AG09309 (cell line): Measurements from ENCODE around the gene RFXAP.

Source experiments
- DNase-seq: peaks from one replicate; pipeline ENCODE4 v3.0.0-alpha.2; 2010; ENCODE audit warnings: low read depth
- H3K4me3 ChIP-seq: 2 replicates; pipeline ENCODE4 v1.5.1; 2011; ENCODE audit warnings: mild to moderate bottlenecking, low read depth, low read length, moderate library complexity; ENCODE audit not compliant: control insufficient read depth
- CTCF ChIP-seq: IDR thresholded peaks from 2 replicates; pipeline ENCODE4 v1.5.1; 2011; ENCODE audit warnings: mild to moderate bottlenecking, low read depth, low read length, inconsistent platforms; ENCODE audit not compliant: insufficient read depth, control insufficient read depth; ENCODE audit errors: missing control alignments

The RFXAP gene

GRCh38 chr13:36822785-36823184 lies 3.8 kb downstream of the RFXAP start:
- TF ChIP-seq CTCF = no peak
- DNase-seq = no peak
- no peak overlapping the region for H3K4me3 ChIP-seq

- DNase-seq = no peak
- no peak for TF ChIP-seq CTCF
- H3K4me3 ChIP-seq = no peak overlapping the region
Observed at GRCh38 chr13:36829753-36830152, 10.7 kb downstream of the RFXAP start.

GRCh38 chr13:36831291-36831690 lies 12.3 kb downstream of the RFXAP start:
- DNase-seq = no peak
- no peak overlapping the region for H3K4me3 ChIP-seq
- no peak for TF ChIP-seq CTCF

- no peak overlapping the region for H3K4me3 ChIP-seq
- no peak for TF ChIP-seq CTCF
- no peak for DNase-seq
Observed at GRCh38 chr13:36834299-36834698, 15.3 kb downstream of the RFXAP start.

GRCh38 chr13:36837354-36838092 lies 18.5 kb downstream of the RFXAP start:
- DNase-seq = no peak
- TF ChIP-seq CTCF = no peak
- no peak overlapping the region for H3K4me3 ChIP-seq

GRCh38 chr13:36839281-36839680 lies 20.3 kb downstream of the RFXAP start:
- TF ChIP-seq CTCF = no peak
- DNase-seq = no peak
- no peak overlapping the region for H3K4me3 ChIP-seq

GRCh38 chr13:36839981-36840380 lies 21.0 kb downstream of the RFXAP start:
- TF ChIP-seq CTCF = no peak
- no peak overlapping the region for H3K4me3 ChIP-seq
- no peak for DNase-seq
